Measurements from ENCODE around the gene TROAP. TPM values are rescaled to one million over a fixed set of nuclear protein-coding genes. Genes with fewer than 3 reads are reported as not detected.
A peak's percentile ranks its signal among the peaks of the same experiment; 100 is the strongest.

TROAP gene
- total and polyA plus RNA-seq, 2 donors (not counting 1 experiment from before 2014, with no cell fraction given) = 0.88 to 1.0 TPM

- Histone ChIP-seq H3K27ac (ENCODE audit: low read length in 2 of 2) (no peak within 1 kb of the TSS), H3K79me2 (ENCODE audit: control insufficient read depth, insufficient read depth, low read length) (no peaks in the 10 kb centered on the region), H3K4me1 (ENCODE audit: control insufficient read depth in 2 of 2, insufficient read depth in 2 of 2, low read length in 2 of 2) (peaks cover 30 to 40% of the 10 kb centered on the region in 2 donors), H3K27me3 (replicated peaks in 1 of 4; ENCODE audit: control extremely low read depth in 1 of 4, control insufficient read depth in 3 of 4, insufficient read depth in 4 of 4, low read length in 3 of 4) (peaks cover 0 to 59% (median 33%) of the 10 kb centered on the region in 4 experiments), H3K9me3 (ENCODE audit: control extremely low read depth in 1 of 3, control insufficient read depth in 2 of 3, insufficient read depth in 1 of 3, low read length in 2 of 3) (peaks cover 0 to 18% (median 0%) of the 10 kb centered on the region in 3 donors), H2AFZ (ENCODE audit: insufficient read depth, low read depth, low read length, poor library complexity, severe bottlenecking) (peak within 1 kb of the TSS; percentile 23), H3K9ac (ENCODE audit: low read length) (no peak within 1 kb of the TSS), H3K4me2 (replicated peaks; ENCODE audit: low read depth, low read length, poor library complexity, severe bottlenecking) (peak within 1 kb of the TSS; percentile 81), H4K20me1 (ENCODE audit: control insufficient read depth, insufficient read depth, low read length, poor library complexity, severe bottlenecking) (no peaks in the 10 kb centered on the region), H3K4me3 (ENCODE audit: control extremely low read depth in 1 of 5, extremely low read depth in 1 of 5, insufficient read depth in 1 of 5, low read depth in 2 of 5, low read length in 4 of 5) (no peak within 1 kb of the TSS), H3K36me3 (replicated peaks in 1 of 2; ENCODE audit: control extremely low read depth in 1 of 2, control insufficient read depth in 1 of 2, extremely low read depth in 1 of 2, insufficient read depth in 2 of 2, low read length in 1 of 2) (no peaks in the 10 kb centered on the region)
- ChIA-PET POLR2A (interaction anchor here (0.6 to 1.5 kb wide), 3 partner anchors 30 to 56 kb away, joined by 3 to 7 read pairs (median 4); partner anchors contain the start of gene TUBA1C), CTCF (interaction anchor here (0.8 to 13.4 kb wide), 11 partner anchors 17 to 219 kb away, joined by 3 to 125 read pairs (median 6); partner anchors contain the start of genes C1QL4, DNAJC22 and TROAP)
- Mint-ChIP-seq H3K4me1 (peaks cover 27% of the 10 kb centered on the region), H3K27ac (no peak within 1 kb of the TSS), H3K9me3 (ENCODE audit: insufficient read depth) (no peaks in the 10 kb centered on the region), H3K4me3 (peak within 1 kb of the TSS; percentile 79), H3K27me3 (peaks cover 46% of the 10 kb centered on the region)
- ATAC-seq (ENCODE audit: low read depth) (no peak), DNase-seq (peak; percentile 54)
- TF ChIP-seq CTCF (IDR thresholded peaks at IDR 0.05) (no peak), EZH2 (IDR thresholded peaks at IDR 0.05; ENCODE audit: borderline replicate concordance, insufficient read depth, low read depth, low read length, poor library complexity, severe bottlenecking) (no peak)
- 6% methylated on average over 79 of the region's 82 CpGs for WGBS (ENCODE audit: insufficient coverage)
- intact Hi-C loops (cut with micrococcal nuclease) = no loop called here
Observed at GRCh38 chr12:49295082-49295936, 27.7 kb upstream of the TROAP start, which contains the start of gene PRPH. PRPH (plus strand) TSS chr12:49295147; CDS start chr12:49295201, 54 bp downstream.
